Panc1 (cell line): ENCODE data around the gene PDZD2.
"Not testable (repeated sequence)": the region's sequence is repeated elsewhere in the genome, so short reads cannot be mapped to it uniquely, and the experiment has no call there.

Experiments used
- POLR2AphosphoS5 ChIP-seq: IDR thresholded peaks from 2 replicates; pipeline ENCODE4 v1.6.1; 2012; ENCODE audit warnings: mild to moderate bottlenecking, low read depth, low read length, moderate library complexity
- SIN3A ChIP-seq: IDR thresholded peaks from 2 replicates; pipeline ENCODE4 v1.6.1; 2012; ENCODE audit warnings: low read depth, mild to moderate bottlenecking, low read length, moderate library complexity, borderline replicate concordance; ENCODE audit not compliant: insufficient read depth
- TCF7L2 ChIP-seq: IDR thresholded peaks from 2 replicates; pipeline ENCODE4 v1.6.1; 2011; ENCODE audit warnings: mild to moderate bottlenecking, low read depth, low read length, inconsistent platforms
- TF ChIP-seq, protein P1 (sequence below): fragments of 450-650 bp; IDR thresholded peaks from 2 replicates; pipeline ENCODE4 v1.5.1; 2017; ENCODE audit warnings: mild to moderate bottlenecking
- TF ChIP-seq, protein P2 (sequence below), 2 experiments: IDR thresholded peaks; 2 replicates each; pipeline ENCODE4 v1.6.1; 2011 to 2012; ENCODE audit warnings: low read depth in 2 of 2, control low read depth in 1 of 2, low read length in 1 of 2, mild to moderate bottlenecking in 1 of 2, moderate library complexity in 1 of 2; ENCODE audit not compliant: insufficient read depth in 1 of 2

DNA sequence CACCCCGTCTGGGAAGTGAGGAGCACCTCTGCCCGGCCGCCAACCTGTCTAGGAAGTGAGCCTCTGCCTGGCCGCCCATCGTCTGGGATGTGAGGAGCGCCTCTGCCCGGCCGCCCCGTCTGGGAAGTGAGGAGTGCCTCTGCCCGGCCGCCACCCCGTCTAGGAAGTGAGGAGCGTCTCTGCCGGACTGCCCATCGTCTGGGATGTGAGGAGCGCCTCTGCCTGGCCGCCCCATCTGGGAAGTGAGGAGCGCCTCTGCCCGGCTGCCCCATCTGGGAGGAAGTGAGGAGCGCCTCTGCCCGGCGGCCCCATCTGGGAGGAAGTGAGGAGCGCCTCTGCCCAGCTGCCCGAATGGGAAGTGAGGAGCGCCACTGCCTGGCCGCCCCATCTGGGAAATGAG, 400.7 kb downstream of the PDZD2 start:
- TF ChIP-seq, protein P1, sequence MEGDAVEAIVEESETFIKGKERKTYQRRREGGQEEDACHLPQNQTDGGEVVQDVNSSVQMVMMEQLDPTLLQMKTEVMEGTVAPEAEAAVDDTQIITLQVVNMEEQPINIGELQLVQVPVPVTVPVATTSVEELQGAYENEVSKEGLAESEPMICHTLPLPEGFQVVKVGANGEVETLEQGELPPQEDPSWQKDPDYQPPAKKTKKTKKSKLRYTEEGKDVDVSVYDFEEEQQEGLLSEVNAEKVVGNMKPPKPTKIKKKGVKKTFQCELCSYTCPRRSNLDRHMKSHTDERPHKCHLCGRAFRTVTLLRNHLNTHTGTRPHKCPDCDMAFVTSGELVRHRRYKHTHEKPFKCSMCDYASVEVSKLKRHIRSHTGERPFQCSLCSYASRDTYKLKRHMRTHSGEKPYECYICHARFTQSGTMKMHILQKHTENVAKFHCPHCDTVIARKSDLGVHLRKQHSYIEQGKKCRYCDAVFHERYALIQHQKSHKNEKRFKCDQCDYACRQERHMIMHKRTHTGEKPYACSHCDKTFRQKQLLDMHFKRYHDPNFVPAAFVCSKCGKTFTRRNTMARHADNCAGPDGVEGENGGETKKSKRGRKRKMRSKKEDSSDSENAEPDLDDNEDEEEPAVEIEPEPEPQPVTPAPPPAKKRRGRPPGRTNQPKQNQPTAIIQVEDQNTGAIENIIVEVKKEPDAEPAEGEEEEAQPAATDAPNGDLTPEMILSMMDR: not testable (repeated sequence)
- TF ChIP-seq POLR2AphosphoS5, SIN3A, TCF7L2: not testable (repeated sequence)
- TF ChIP-seq, protein P2, sequence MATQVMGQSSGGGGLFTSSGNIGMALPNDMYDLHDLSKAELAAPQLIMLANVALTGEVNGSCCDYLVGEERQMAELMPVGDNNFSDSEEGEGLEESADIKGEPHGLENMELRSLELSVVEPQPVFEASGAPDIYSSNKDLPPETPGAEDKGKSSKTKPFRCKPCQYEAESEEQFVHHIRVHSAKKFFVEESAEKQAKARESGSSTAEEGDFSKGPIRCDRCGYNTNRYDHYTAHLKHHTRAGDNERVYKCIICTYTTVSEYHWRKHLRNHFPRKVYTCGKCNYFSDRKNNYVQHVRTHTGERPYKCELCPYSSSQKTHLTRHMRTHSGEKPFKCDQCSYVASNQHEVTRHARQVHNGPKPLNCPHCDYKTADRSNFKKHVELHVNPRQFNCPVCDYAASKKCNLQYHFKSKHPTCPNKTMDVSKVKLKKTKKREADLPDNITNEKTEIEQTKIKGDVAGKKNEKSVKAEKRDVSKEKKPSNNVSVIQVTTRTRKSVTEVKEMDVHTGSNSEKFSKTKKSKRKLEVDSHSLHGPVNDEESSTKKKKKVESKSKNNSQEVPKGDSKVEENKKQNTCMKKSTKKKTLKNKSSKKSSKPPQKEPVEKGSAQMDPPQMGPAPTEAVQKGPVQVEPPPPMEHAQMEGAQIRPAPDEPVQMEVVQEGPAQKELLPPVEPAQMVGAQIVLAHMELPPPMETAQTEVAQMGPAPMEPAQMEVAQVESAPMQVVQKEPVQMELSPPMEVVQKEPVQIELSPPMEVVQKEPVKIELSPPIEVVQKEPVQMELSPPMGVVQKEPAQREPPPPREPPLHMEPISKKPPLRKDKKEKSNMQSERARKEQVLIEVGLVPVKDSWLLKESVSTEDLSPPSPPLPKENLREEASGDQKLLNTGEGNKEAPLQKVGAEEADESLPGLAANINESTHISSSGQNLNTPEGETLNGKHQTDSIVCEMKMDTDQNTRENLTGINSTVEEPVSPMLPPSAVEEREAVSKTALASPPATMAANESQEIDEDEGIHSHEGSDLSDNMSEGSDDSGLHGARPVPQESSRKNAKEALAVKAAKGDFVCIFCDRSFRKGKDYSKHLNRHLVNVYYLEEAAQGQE (IDR thresholded peaks at IDR 0.05; ENCODE audit: insufficient read depth in 1 of 2, low read depth in 2 of 2, low read length in 1 of 2): not testable (repeated sequence)
